WTC11 (cell line): ENCODE measurements around the gene KLK15. TPM values are rescaled to one million over a fixed set of nuclear protein-coding genes. Genes with fewer than 3 reads are reported as not detected.

Experiments
- AR ChIP-seq: fragments of 250-450 bp; sonication (Bioruptor Pico); IDR thresholded peaks from 2 replicates; pipeline ENCODE4 v1.9.0; 2021; ENCODE audit warnings: mild to moderate bottlenecking
- ELF4 ChIP-seq: sonication (generic); formaldehyde crosslinking; IDR thresholded peaks from 2 replicates; pipeline ENCODE4 v1.8.1; 2022; ENCODE audit warnings: low read depth, mild to moderate bottlenecking, moderate library complexity, missing genetic modification reagents
- FOXJ3 ChIP-seq: sonication (generic); formaldehyde crosslinking; IDR thresholded peaks from 2 replicates; pipeline ENCODE4 v1.9.0; 2021; ENCODE audit warnings: missing genetic modification reagents, mild to moderate bottlenecking, borderline replicate concordance
- FOXP4 ChIP-seq: sonication (generic); formaldehyde crosslinking; IDR thresholded peaks from 2 replicates; pipeline ENCODE4 v1.8.0; 2022; ENCODE audit warnings: mild to moderate bottlenecking, missing genetic modification reagents
- GABPB1 ChIP-seq: sonication (generic); formaldehyde crosslinking; IDR thresholded peaks from 2 replicates; pipeline ENCODE4 v1.8.1; 2023; ENCODE audit warnings: mild to moderate bottlenecking, missing genetic modification reagents
- HMGXB4 ChIP-seq: sonication (generic); formaldehyde crosslinking; IDR thresholded peaks from 2 replicates; pipeline ENCODE4 v1.8.1; 2023; ENCODE audit warnings: mild to moderate bottlenecking, moderate library complexity, missing genetic modification reagents
- IRF1 ChIP-seq: sonication (generic); formaldehyde crosslinking; IDR thresholded peaks from 2 replicates; pipeline ENCODE4 v1.8.0; 2023; ENCODE audit warnings: missing genetic modification reagents
- IRF2 ChIP-seq: sonication (generic); formaldehyde crosslinking; IDR thresholded peaks from 2 replicates; pipeline ENCODE4 v1.8.0; 2022; ENCODE audit warnings: low read depth, missing genetic modification reagents, borderline replicate concordance
- JUN ChIP-seq: sonication (generic); formaldehyde crosslinking; IDR thresholded peaks from 2 replicates; pipeline ENCODE4 v1.8.0; 2023; ENCODE audit warnings: mild to moderate bottlenecking, missing genetic modification reagents
- NFATC4 ChIP-seq: fragments of 250-450 bp; sonication (Bioruptor Pico); IDR thresholded peaks from 2 replicates; pipeline ENCODE4 v1.9.0; 2021; ENCODE audit warnings: mild to moderate bottlenecking
- NFE2L1 ChIP-seq: sonication (generic); formaldehyde crosslinking; IDR thresholded peaks from 2 replicates; pipeline ENCODE4 v1.8.1; 2023; ENCODE audit warnings: missing genetic modification reagents
- RELA ChIP-seq: sonication (generic); formaldehyde crosslinking; IDR thresholded peaks from 2 replicates; pipeline ENCODE4 v1.8.1; 2022; ENCODE audit warnings: missing genetic modification reagents, mild to moderate bottlenecking, borderline replicate concordance
- SMAD4 ChIP-seq: sonication (generic); formaldehyde crosslinking; IDR thresholded peaks from 2 replicates; pipeline ENCODE4 v1.8.0; 2022; ENCODE audit warnings: mild to moderate bottlenecking, missing genetic modification reagents
- TCF7 ChIP-seq: sonication (generic); formaldehyde crosslinking; IDR thresholded peaks from 2 replicates; pipeline ENCODE4 v1.8.0; 2022; ENCODE audit warnings: mild to moderate bottlenecking, low read depth, missing genetic modification reagents, moderate library complexity
- TEAD4 ChIP-seq: sonication (generic); formaldehyde crosslinking; IDR thresholded peaks from 2 replicates; pipeline ENCODE4 v1.8.0; 2022; ENCODE audit warnings: mild to moderate bottlenecking, missing genetic modification reagents
- USF1 ChIP-seq: sonication (generic); formaldehyde crosslinking; IDR thresholded peaks from 2 replicates; pipeline ENCODE4 v1.8.0; 2022; ENCODE audit warnings: mild to moderate bottlenecking, missing genetic modification reagents
- USF2 ChIP-seq: sonication (generic); formaldehyde crosslinking; IDR thresholded peaks from 2 replicates; pipeline ENCODE4 v1.8.1; 2023; ENCODE audit warnings: mild to moderate bottlenecking, missing genetic modification reagents, moderate library complexity
- ZBTB21 ChIP-seq: sonication (generic); formaldehyde crosslinking; IDR thresholded peaks from 2 replicates; pipeline ENCODE4 v1.8.1; 2023; ENCODE audit warnings: mild to moderate bottlenecking, missing genetic modification reagents, borderline replicate concordance
- ZBTB43 ChIP-seq: sonication (generic); formaldehyde crosslinking; IDR thresholded peaks from 2 replicates; pipeline ENCODE4 v1.8.1; 2023; ENCODE audit warnings: mild to moderate bottlenecking, missing genetic modification reagents
- ZMAT4 ChIP-seq: fragments of 250-450 bp; sonication (Bioruptor Pico); IDR thresholded peaks from 2 replicates; pipeline ENCODE4 v1.9.0; 2021; ENCODE audit warnings: mild to moderate bottlenecking
- ZNF396 ChIP-seq: fragments of 250-450 bp; sonication (Bioruptor Pico); IDR thresholded peaks from 2 replicates; pipeline ENCODE4 v1.8.0; 2021; ENCODE audit warnings: mild to moderate bottlenecking, moderate library complexity, borderline replicate concordance
- ZNF416 ChIP-seq: fragments of 250-450 bp; sonication (Bioruptor Pico); IDR thresholded peaks from 2 replicates; pipeline ENCODE4 v1.9.0; 2021; ENCODE audit warnings: mild to moderate bottlenecking, inconsistent platforms
- ZNF423 ChIP-seq: fragments of 250-450 bp; sonication (Bioruptor Pico); IDR thresholded peaks from 2 replicates; pipeline ENCODE4 v2.1.2; 2022; ENCODE audit warnings: mild to moderate bottlenecking, moderate library complexity
- ZNF425 ChIP-seq: fragments of 250-450 bp; sonication (Bioruptor Pico); conservative IDR thresholded peaks from 2 replicates; pipeline ENCODE4 v1.9.0; 2021; ENCODE audit warnings: mild to moderate bottlenecking
- total RNA-seq: library from RNA; stranded (reverse); gene quantifications from 3 replicates; pipeline ENCODE4 v1.2.3, GENCODE V29; 2021

The KLK15 gene
- total RNA-seq, 1 experiment from 2014 or later: not detected

- TF ChIP-seq GABPB1 (CRISPR knock-in tag) (peak; percentile 74), ELF4 (CRISPR knock-in tag) (no peak), FOXP4 (peak; percentile 39; the same call in 1 of the 2 replicates), ZNF396 (no peak), ZBTB21 (CRISPR knock-in tag) (no peak), ZNF423 (CRISPR knock-in tag) (0 out of 2 replicates have a peak, but pooled peaks have one; percentile 3), USF1 (CRISPR knock-in tag) (peak; percentile 94), ZNF416 (CRISPR knock-in tag) (peak; percentile 91), ZNF425 (CRISPR knock-in tag) (no peak), TCF7 (CRISPR knock-in tag) (no peak), JUN (CRISPR knock-in tag) (peak; percentile 79; the same call in 1 of the 2 replicates), TEAD4 (CRISPR knock-in tag) (peak; percentile 45; the same call in 1 of the 2 replicates), ZBTB43 (CRISPR knock-in tag) (no peak), AR (CRISPR knock-in tag) (peak; percentile 68; the same call in 1 of the 2 replicates), IRF2 (CRISPR knock-in tag) (no peak), RELA (CRISPR knock-in tag) (no peak), USF2 (peak; percentile 92), NFE2L1 (CRISPR knock-in tag) (peak; percentile 69; the same call in 1 of the 2 replicates), SMAD4 (CRISPR knock-in tag) (0 out of 2 replicates have a peak, but pooled peaks have one; percentile 39), IRF1 (CRISPR knock-in tag) (no peak), FOXJ3 (CRISPR knock-in tag) (no peak), HMGXB4 (CRISPR knock-in tag) (0 out of 2 replicates have a peak, but pooled peaks have one; percentile 56), NFATC4 (peak; percentile 84), ZMAT4 (CRISPR knock-in tag) (no peak)
Observed at GRCh38 chr19:50804420-50805272, 28.7 kb downstream of the KLK15 start (continued).
